Measurements from ENCODE around the gene AKR1C1. TPM values are rescaled to one million over a fixed set of nuclear protein-coding genes. Genes with fewer than 3 reads are reported as not detected.
"Not testable (repeated sequence)": the region's sequence is repeated elsewhere in the genome, so short reads cannot be mapped to it uniquely, and the experiment has no call there.

The AKR1C1 gene
- polyA plus RNA-seq, 12 donors: 6.3 to 15.7 (median 11.3) TPM; not detected in 2

- DNase-seq: no peak
Measured at GRCh38 chr10:4981722-4982471, 18.7 kb downstream of the AKR1C1 start.

GRCh38 chr10:4982764-4983226 lies 19.6 kb downstream of the AKR1C1 start:
- DNase-seq: no peak

GRCh38 chr10:4983615-4984216 lies 20.5 kb downstream of the AKR1C1 start:
- DNase-seq: no peak

- DNase-seq: no peak
Measured at GRCh38 chr10:4984223-4984622, 21.0 kb downstream of the AKR1C1 start.

- no peak for DNase-seq
Measured at GRCh38 chr10:4984971-4985594, 21.9 kb downstream of the AKR1C1 start.

GRCh38 chr10:4988000-4988641 lies 24.9 kb downstream of the AKR1C1 start:
- DNase-seq: not testable (repeated sequence)

GRCh38 chr10:4990217-4990616 lies 27.0 kb downstream of the AKR1C1 start:
- no peak for DNase-seq

GRCh38 chr10:4991463-4991862 lies 28.2 kb downstream of the AKR1C1 start:
- DNase-seq: not testable (repeated sequence)

- DNase-seq: not testable (repeated sequence)
Measured at GRCh38 chr10:4992564-4992963, 29.3 kb downstream of the AKR1C1 start.

GRCh38 chr10:4994260-4994659 lies 31.0 kb downstream of the AKR1C1 start:
- DNase-seq: not testable (repeated sequence)

GRCh38 chr10:4998671-4999070 lies 35.5 kb downstream of the AKR1C1 start:
- DNase-seq: no peak

- DNase-seq: no peak
Measured at GRCh38 chr10:5002013-5002727, 39.0 kb downstream of the AKR1C1 start.

GRCh38 chr10:5003127-5004029 lies 40.2 kb downstream of the AKR1C1 start, which contains the start of gene AKR1C2:
AKR1C2 (minus strand) TSS chr10:5003857; CDS start chr10:5003835, 22 bp downstream.
- not testable (repeated sequence) for DNase-seq

GRCh38 chr10:5004030-5004385 lies 40.8 kb downstream of the AKR1C1 start:
- not testable (repeated sequence) for DNase-seq

- not testable (repeated sequence) for DNase-seq
Measured at GRCh38 chr10:5004501-5004900, 41.3 kb downstream of the AKR1C1 start.

- not testable (repeated sequence) for DNase-seq
Measured at GRCh38 chr10:5008857-5009548, 45.8 kb downstream of the AKR1C1 start.

GRCh38 chr10:5010043-5010442 lies 46.8 kb downstream of the AKR1C1 start:
- not testable (repeated sequence) for DNase-seq

GRCh38 chr10:5011392-5011791 lies 48.2 kb downstream of the AKR1C1 start:
- not testable (repeated sequence) for DNase-seq

- no peak for DNase-seq
Measured at GRCh38 chr10:5012595-5012994, 49.4 kb downstream of the AKR1C1 start.

GRCh38 chr10:5013385-5013784 lies 50.2 kb downstream of the AKR1C1 start:
- DNase-seq: no peak
